ENCODE data around the gene SORCS2. TPM values are rescaled to one million over a fixed set of nuclear protein-coding genes. Genes with fewer than 3 reads are reported as not detected.

Gene SORCS2
- total and polyA plus RNA-seq, 2 of the 4 experiments (the other 2 are of a cell fraction): 0.36 to 0.62 TPM

GRCh38 chr4:7303561-7303960 is 111.2 kb downstream of the SORCS2 start:
- Histone ChIP-seq H3K36me3 (ENCODE audit: control insufficient read depth, insufficient read depth, low read length) (no peaks in the 10 kb centered on the region), H3K56ac (ENCODE audit: extremely low read depth, insufficient read depth, low read length) (no peak overlapping the region), H3K9ac (ENCODE audit: low read depth, low read length) (no peak overlapping the region), H3K23ac (ENCODE audit: low read depth, low read length) (no peak overlapping the region), H3K9me1 (ENCODE audit: insufficient read depth, low read length) (peaks cover 4% of the 10 kb centered on the region; the same call in 1 of the 2 replicates), H4K91ac (ENCODE audit: insufficient read depth, low read depth, low read length) (no peak overlapping the region), H2AK5ac (ENCODE audit: low read depth, low read length) (no peak overlapping the region), H2BK15ac (ENCODE audit: low read depth, low read length) (no peak overlapping the region), H2BK5ac (ENCODE audit: low read depth, low read length, poor library complexity, severe bottlenecking) (no peak overlapping the region), H4K5ac (ENCODE audit: low read depth, low read length) (no peak overlapping the region), H4K8ac (ENCODE audit: low read depth in 2 of 2, low read length in 2 of 2) (no peak overlapping the region), H3K79me1 (ENCODE audit: low read depth in 1 of 2, low read length in 2 of 2) (no peaks in the 10 kb centered on the region), H3K4me1 (ENCODE audit: control insufficient read depth, insufficient read depth, low read length) (no peaks in the 10 kb centered on the region), H2BK120ac (ENCODE audit: low read depth, low read length) (no peak overlapping the region), H3K27ac (ENCODE audit: insufficient read depth, low read length) (no peak overlapping the region), H2AFZ (replicated peaks; ENCODE audit: low read length, poor library complexity) (peak overlapping the region; percentile 33), H3K27me3 (ENCODE audit: control insufficient read depth, insufficient read depth, low read length) (peaks cover 76% of the 10 kb centered on the region), H2AK9ac (replicated peaks; ENCODE audit: low read depth, low read length, poor library complexity) (no peak overlapping the region), H3K4me2 (ENCODE audit: low read depth, low read length) (no peak overlapping the region), H3K18ac (ENCODE audit: low read depth, low read length) (no peak overlapping the region), H3K4me3 (ENCODE audit: insufficient read depth, low read depth, low read length) (no peak overlapping the region), H4K20me1 (ENCODE audit: insufficient read depth, low read length) (no peaks in the 10 kb centered on the region), H3K4ac (ENCODE audit: low read depth, low read length) (no peak overlapping the region), H3K9me3 (ENCODE audit: control insufficient read depth, insufficient read depth, low read length) (no peaks in the 10 kb centered on the region), H2BK20ac (ENCODE audit: low read depth, low read length) (no peak overlapping the region), H3K14ac (replicated peaks; ENCODE audit: low read depth, low read length) (no peak overlapping the region)
- in situ Hi-C loops (cut with MboI; ENCODE audit: low sequenced_read_pairs) (no loop called here), intact Hi-C loops (cut with micrococcal nuclease) (no loop called here), dilution Hi-C loops (cut with HindIII; ENCODE audit: low sequenced_read_pairs, unreplicated experiment) (no loop called here)
- 50% methylated on average over 2 of the region's 12 CpGs; no CpG with 5 or more reads in 1 of the 2 experiments for WGBS, 2 experiments (ENCODE audit: extremely low coverage in 2 of 2, insufficient read length in 1 of 2)
- TF ChIP-seq MXI1 (IDR thresholded peaks at IDR 0.05; ENCODE audit: borderline replicate concordance, low read depth, low read length) (no peak), MAZ (IDR thresholded peaks at IDR 0.05; ENCODE audit: borderline replicate concordance, low read depth, low read length) (no peak), RCOR1 (IDR thresholded peaks at IDR 0.05; ENCODE audit: insufficient replicate concordance, low read length) (no peak), ELK1 (IDR thresholded peaks at IDR 0.05; ENCODE audit: borderline replicate concordance, low read depth, low read length) (no peak), BHLHE40 (IDR thresholded peaks at IDR 0.05; ENCODE audit: low read depth, low read length) (no peak), RAD21 (IDR thresholded peaks at IDR 0.05; ENCODE audit: low read length) (no peak), SMC3 (IDR thresholded peaks at IDR 0.05; ENCODE audit: low read depth, low read length) (no peak), CTCF (conservative IDR thresholded peaks at IDR 0.05; ENCODE audit: low read depth, low read length) (no peak), FOS (IDR thresholded peaks at IDR 0.05; ENCODE audit: low read depth, low read length) (no peak), NFE2L2 (IDR thresholded peaks at IDR 0.05; ENCODE audit: low read depth, low read length) (no peak), POLR2A (IDR thresholded peaks at IDR 0.05; ENCODE audit: low read depth, low read length) (no peak), RFX5 (IDR thresholded peaks at IDR 0.05; ENCODE audit: low read depth, low read length) (no peak), CEBPB (IDR thresholded peaks at IDR 0.05; ENCODE audit: low read depth, low read length) (no peak), USF2 (IDR thresholded peaks at IDR 0.05; ENCODE audit: low read depth, low read length) (no peak), MAFK (IDR thresholded peaks at IDR 0.05; ENCODE audit: low read depth, low read length) (no peak), CHD1 (IDR thresholded peaks at IDR 0.05; ENCODE audit: low read depth, low read length) (no peak)
- no TSS peak for BruUV-seq (replicated peaks)
- POLR2A ChIA-PET (ENCODE audit: unreplicated experiment): no interaction called here
- CTCF ChIA-PET: no interaction called here
- DNase-seq: no peak
- ATAC-seq (ENCODE audit: low read depth): no peak
